NOMO-1 treated with dmso at 0.1 percent for 144 hours (cell line): Measurements from ENCODE around the gene GPR137.

Experiments
- DNase-seq: peaks from one replicate; lab custom pipeline; 2025; ENCODE audit not compliant: unreplicated experiment; lab: John Stamatoyannopoulos, UW

The GPR137 gene

DNA sequence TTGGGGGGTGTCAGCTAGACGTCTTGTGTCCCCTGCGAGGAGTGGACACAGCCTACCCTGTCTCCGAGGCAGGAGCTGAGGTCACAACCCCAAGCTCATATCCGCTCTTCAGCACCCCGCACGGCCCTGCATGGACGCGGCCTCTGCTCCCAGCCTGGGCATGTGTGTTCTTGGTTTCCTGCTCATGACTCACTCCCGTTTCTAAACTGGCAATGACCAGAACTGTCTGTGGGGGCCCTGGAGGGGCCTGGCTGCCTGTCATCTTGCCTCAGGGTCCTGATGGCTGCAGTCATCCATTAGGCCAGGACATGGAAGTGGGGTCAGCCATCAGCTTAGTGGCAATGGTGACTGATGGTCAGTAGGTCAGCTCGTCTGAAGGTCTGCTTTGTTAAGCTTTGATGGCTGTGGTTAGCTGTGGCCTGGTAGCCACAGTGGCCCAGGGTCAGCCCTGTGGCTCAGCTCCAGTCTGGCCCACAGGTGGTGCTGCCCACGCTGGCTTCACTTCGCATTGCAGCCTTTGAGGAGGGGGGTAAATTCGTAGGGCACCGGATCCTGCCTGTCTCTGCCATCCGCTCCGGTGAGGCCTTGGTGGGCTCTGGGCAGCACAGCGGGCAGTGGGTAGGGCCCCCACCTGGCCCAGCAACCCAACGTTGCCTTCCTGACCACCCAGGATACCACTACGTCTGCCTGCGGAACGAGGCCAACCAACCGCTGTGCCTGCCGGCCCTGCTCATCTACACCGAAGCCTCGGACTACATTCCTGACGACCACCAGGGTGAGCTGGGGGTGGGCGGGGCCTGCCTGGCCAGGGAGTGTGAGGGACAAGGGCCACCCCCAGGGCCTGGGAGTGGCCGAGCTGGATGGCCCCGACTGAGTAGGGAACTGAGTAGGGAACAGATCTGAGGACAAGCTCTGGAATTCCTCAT is 22.4 kb upstream of the GPR137 start:
- DNase-seq: no peak

DNA sequence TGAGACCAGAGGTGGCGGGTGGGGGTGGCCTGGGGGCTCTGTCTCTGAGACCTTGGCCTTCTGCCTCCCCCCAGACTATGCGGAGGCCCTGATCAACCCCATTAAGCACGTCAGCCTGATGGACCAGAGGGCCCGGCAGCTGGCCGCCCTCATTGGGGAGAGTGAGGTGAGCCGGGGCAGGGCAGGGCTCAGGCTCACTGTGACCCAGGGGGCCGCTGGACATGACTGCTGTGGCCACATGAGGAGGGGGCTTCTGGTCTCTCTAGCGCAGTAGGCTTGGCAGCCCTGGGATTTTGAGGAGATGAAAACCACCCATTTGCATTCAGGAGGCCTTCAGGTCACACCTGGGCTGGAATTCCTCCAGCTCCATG is 21.7 kb upstream of the GPR137 start:
- DNase-seq: no peak

DNA sequence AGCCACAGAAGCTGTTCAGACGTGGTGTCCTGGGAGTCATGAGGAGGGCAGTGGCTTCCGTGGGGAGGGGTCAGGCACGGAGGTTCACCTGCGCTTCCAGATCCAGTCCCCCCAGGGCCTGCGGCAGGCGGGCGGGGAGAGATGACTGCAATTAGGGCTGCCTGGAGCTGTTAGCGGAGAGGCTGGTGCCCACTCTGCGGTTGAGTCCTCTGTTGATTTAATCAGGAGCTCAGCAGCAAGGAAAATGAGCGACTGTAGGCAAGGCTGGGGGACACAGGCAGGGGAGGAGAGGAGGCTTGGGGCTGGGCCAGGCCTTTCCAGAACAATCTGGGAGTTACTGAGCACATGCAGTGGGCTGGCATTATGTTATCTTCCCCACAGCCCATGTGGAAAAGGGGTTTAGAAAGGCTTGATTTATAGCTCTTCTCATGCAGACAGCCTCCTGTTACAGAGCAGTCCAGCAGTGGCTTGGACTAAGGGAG is 21.2 kb upstream of the GPR137 start:
- DNase-seq: no peak

DNA sequence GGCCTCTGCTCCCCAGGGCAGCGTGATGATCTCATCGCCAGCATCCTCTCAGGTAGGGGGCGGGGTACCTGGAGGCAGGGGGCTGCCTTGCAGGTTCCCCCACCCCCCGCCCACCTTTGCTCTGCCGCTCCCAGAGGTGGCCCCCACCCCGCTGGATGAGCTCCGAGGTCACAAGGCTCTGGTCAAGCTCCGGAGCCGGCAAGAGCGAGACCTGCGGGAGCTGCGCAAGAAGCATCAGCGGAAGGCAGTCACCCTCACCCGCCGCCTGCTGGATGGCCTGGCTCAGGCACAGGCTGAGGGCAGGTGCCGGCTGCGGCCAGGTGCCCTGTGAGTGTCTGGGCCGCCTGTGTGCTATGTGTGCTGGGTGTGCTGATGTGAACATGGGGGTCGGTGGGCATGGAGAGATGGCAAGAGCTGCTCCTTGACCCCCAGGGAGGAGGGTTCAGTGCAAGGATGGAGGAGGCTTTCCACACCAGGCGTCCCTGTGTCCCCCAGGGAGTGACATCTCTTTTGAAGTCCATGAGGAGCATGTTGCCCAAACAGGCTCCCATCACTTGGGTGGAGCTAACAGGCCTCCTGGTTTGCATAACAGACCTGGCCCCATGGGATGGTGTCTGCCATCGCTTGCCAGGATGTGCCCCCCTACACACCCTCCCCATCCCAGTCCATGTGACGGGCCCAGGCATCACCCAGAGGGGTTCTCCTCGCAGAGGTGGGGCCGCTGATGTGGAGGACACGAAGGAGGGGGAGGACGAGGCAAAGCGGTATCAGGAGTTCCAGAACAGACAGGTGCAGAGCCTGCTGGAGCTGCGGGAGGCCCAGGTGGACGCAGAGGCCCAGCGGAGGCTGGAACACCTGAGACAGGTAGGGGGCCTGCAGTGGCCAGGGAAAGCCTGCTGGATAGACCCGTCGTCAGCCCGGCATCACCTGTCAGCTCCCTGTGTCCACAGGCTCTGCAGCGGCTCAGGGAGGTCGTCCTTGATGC is 20.2 kb upstream of the GPR137 start:
- no peak for DNase-seq

- no peak for DNase-seq
Measured at GRCh38 chr11:64266339-64266738, 19.3 kb upstream of the GPR137 start.

- no peak for DNase-seq
Measured at GRCh38 chr11:64267207-64267945, 18.3 kb upstream of the GPR137 start.

DNA sequence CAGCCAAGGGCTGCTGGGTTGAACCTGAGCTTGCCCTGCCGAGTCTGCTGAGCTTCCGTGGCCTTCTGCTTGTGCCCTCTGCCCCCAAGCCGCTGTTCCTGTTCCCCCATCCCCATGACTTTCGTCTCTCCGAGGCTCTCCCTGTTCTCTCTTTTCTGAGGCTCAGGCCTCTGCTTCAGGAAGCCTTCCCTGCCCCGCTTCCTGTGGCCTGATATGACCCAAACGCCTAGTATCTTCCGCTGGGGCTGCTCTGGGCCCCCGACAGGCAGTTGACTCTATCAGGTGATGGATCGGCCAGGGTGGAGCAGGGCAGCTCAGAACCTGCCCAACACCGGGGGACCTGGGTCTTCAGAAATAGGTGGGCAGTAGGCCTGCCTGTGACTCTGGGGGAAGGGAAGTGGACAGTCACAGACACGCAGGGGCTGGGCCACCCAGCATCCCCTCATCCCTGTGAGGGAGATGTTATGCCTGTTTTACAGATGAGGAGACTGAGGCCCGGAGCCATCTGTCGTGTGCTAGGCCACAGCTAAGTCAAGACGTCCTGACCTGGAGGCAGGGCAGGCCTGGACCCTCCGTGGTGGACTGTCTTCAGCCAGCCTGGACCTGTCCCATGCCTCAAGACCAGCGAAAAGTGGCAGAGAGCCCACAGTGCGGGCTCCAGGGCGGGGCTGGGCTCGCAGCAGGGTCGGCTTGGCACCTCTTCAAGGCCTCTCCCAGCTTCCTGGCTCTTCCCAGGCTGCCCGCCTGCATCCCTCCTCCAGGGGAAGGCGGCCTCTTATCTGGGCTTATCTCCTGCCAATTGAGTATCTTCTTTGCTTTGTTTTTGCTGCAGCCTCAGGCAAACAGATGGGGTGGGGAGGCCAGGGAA is 17.4 kb upstream of the GPR137 start:
- DNase-seq: no peak

DNA sequence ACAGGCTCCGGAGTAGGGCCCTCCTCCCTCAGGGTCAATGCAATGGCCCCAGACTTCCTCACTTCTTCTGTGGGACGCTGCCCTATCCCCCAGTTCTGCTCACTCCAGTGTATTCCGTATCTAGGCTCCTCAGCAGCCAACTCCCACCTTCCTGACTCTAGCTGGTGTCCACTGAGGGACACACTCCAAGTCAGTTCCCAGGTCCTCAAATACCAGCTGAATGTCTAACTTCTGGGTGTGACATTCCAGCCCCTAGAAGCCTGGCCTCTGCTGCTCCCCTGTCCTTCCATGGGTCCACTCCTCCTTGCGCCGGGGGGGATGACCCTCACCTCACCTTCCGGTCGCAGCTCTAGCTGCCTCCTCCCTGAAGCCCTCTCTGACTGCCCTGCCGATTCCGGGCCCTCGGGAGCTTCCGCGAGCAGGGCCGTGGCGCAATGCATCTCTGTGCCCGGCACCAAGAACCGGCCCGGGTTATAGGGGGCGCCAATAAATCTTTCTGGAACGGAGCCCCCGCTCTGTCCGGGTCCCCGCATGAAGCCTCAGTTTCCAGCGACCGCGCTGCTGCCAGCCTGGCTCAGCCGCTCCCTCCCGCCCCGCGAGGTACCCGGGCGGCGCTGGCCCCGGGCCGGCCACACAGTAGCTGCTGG is 16.6 kb upstream of the GPR137 start:
- DNase-seq: peak; percentile 31

DNA sequence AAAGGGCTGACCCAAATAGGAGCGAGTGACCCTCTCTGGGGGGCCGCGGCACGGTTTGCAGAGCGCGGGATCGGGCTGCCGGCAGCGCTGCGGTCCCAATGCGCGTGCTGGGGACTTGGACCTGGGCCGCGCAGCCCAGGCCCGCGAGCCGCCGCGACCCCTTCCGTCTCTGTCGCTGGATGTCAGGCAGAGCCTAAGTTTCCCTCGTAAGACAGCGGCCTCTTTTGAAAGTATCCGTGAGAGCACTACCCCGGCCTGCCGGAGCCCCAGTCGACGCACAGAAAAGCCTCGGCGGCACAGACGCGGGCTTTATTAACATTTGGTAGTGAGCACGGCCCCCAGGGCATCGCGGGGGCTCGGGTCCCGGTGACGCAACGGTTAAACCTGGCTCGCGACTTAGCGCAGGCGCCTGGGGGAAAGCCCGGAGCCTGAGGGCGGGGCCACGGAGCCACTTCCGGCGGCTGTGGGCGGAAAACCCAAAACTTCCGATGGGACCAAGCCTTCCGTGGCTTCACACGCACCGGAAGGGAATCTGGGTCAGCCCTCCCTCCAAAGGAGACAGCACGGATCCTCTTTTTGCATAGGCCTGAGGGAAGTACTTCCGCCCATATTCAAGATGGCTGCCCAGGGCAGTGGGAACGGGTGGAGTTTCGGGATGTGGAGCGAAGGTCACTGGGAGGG is 16.0 kb upstream of the GPR137 start:
- DNase-seq: peak; percentile 99

DNA sequence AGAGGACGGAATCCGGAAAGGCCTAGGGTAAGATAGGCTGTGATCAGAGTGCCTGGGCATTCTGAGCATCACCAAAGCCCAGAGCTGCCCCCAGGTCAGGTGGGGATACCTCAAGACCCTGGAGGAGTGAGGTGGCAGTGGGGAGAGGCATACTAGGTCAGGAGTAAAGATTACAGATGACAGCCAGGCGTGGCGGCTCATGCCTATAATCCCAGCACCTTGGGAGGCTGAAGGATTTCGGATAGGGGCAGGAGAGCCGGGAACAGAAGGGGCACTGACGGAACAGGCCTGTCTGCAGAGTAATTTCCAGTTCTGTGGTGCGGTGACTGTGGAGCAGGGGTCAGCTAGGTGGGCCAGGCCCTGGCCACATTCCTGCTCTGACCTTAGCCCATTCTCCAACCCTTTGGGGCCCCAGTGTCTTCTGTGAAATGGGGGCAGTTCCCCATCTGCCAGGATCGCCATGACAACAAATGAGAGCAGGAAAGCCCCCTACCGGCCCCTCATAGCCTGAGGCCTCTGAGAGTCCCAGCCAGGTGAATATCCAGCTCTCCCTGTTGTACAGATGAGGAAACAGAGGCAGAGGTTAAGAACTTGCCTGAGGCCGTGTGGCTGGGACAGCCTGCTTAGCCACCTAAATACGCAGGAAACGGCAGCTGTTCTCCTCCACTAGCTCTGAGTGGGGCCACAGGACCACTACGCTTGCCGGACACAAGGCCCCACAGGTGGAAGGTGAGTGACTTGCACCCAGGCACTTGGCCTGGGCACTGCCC is 10.4 kb upstream of the GPR137 start:
- DNase-seq: no peak

- DNase-seq: no peak
Measured at GRCh38 chr11:64275841-64276240, 9.8 kb upstream of the GPR137 start.

DNA sequence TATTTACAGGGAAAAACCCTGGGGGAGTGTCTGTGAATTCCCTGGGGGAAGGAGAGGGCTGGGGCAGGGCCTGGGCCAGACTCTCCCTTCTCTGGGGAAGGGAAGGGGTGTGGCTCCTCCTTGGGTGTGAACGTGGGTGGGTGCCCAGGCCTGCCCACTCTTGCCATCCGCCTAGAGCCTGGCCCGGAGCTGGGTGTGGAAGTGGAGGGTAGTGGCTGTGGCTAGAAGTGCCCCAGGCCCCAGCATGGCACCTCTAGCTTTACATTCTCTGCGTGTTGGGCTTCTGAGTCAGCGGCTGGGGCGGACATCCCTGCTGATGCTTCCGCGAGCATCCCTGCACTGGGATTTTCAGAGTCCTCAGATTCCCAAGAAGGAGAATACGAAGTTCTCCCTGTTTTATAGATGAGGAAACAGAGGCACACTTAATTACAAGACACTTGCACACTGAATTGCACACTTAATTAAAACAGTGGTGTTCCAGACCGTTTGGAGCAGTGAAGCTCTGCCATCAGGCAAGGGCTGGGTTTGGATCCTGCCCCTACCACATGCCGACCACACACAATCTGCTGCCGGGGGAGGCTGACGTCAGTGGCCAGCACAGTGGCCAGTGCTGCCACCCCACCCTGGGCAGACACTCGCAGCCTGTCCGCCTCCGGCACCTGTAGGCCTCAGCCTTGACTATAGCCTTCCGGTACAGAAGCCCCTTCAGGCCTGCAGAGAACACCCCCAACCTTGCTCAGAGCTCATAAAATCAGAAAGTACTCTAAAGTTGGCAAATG is 8.8 kb upstream of the GPR137 start:
- DNase-seq: no peak

DNA sequence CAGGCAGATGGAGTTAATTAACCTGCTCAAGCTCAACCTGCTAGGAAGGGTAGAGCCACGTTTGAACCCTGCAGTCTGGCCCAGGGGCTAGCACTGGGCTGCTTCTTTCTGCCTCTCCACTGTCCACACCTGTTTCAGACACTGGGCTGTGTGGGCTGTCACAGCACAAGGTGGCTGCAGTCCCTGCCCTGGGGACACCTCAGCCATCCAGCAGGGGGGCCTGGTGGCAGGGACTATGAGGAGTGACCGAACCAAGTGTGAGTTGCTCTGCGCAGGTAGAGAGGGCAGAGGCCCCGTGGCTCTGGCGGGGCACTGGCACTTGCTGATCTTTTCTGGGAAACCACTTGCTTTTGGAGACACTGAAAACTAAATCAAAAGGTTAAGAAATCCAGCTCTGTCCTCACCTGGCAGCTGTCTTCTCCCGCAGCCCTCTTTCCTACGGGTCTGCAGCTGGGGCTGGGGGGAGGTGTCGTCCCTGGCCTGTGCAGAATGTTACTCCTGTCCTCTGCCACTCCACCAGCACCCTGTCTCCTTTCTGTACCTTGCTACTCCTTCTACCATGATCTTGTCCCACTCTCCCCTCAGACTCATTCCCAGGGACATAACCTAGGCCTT is 7.0 kb upstream of the GPR137 start:
- no peak for DNase-seq

DNA sequence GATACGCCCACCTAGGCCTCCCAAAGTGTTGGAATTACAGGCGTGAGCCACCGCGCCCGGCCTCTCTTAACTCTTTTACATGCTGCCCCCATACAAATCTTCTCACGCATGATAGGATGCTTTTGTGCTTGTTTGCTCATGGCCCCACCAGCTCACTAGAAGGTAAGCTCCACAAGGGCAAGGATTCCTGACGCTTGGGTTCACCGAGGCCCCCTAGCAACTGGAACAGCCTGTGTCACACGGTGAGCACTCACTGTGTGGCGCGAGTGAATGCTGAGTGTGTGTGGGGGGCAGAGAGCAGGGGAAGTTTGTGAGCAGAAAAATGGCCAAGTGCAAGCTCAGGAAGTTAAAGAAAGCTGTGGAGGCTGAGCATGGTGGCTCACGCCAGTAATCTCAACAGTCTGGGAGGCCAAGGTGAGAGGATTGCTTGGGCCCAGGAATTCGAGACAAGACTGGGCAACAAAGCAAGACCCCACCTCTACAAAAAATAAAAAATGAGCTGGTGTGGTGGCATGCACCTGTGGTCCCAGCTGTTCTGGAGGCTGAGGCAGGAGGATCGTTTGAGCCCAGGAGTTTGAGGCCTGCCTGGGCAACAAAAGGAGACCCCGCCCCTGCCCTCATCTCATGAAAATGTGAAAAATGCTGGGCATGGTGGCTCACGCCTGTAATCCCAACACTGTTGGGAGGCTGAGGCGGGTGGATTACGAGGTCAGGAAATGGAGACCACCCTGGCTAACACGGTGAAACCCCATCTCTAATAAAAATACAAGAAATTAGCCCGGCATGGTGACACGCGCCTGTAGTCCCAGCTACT is 3.5 kb upstream of the GPR137 start:
- DNase-seq: no peak

- DNase-seq: no peak
Measured at GRCh38 chr11:64283092-64283491, 2.6 kb upstream of the GPR137 start.
